Glutamatergic neuron (in vitro differentiated cells): ENCODE data around the gene ZNF782. TPM values are rescaled to one million over a fixed set of nuclear protein-coding genes. Genes with fewer than 3 reads are reported as not detected.
A peak's percentile ranks its signal among the peaks of the same experiment; 100 is the strongest.
"Not testable (repeated sequence)": the region's sequence is repeated elsewhere in the genome, so short reads cannot be mapped to it uniquely, and the experiment has no call there.

ENCODE experiments used
- DNase-seq: peaks from one replicate; pipeline ENCODE4 v3.0.0; 2022
- H3K27ac Mint-ChIP-seq: one replicate; pipeline ENCODE4 v1.8.0; 2020; ENCODE audit warnings: mild to moderate bottlenecking, mixed read lengths, inconsistent platforms; ENCODE audit not compliant: unreplicated experiment
- H3K27me3 Mint-ChIP-seq: one replicate; pipeline ENCODE4 v1.8.0; 2020; ENCODE audit warnings: mild to moderate bottlenecking, moderate library complexity, mixed read lengths, inconsistent platforms; ENCODE audit not compliant: unreplicated experiment
- H3K36me3 Mint-ChIP-seq: one replicate; pipeline ENCODE4 v1.8.0; 2020; ENCODE audit warnings: mild to moderate bottlenecking, mixed read lengths, inconsistent platforms; ENCODE audit not compliant: unreplicated experiment
- H3K4me1 Mint-ChIP-seq: one replicate; pipeline ENCODE4 v1.8.0; 2020; ENCODE audit warnings: mild to moderate bottlenecking, low read depth, mixed read lengths, inconsistent platforms; ENCODE audit not compliant: unreplicated experiment
- H3K4me3 Mint-ChIP-seq: one replicate; pipeline ENCODE4 v1.8.0; 2020; ENCODE audit warnings: mild to moderate bottlenecking, mixed read lengths, inconsistent platforms; ENCODE audit not compliant: unreplicated experiment
- H3K9me3 Mint-ChIP-seq: one replicate; pipeline ENCODE4 v1.8.0; 2020; ENCODE audit warnings: mild to moderate bottlenecking, moderate library complexity, mixed read lengths, inconsistent platforms; ENCODE audit not compliant: unreplicated experiment
- long read RNA-seq: library from polyadenylated mRNA; unstranded; transcript quantifications from one replicate; pipeline ENCODE4 v2.0.0, GENCODE V29; 2020; ENCODE audit not compliant: unreplicated experiment
- total RNA-seq: library from RNA; stranded (reverse); fragmentation: NEBNext Ultra II Directional; extraction: Animal tissue kit (Norgen Biotek cat#: 25700); gene quantifications from one replicate; pipeline ENCODE4 v1.2.1, GENCODE V29; 2021; ENCODE audit not compliant: unreplicated experiment
- TF ChIP-seq, protein P1 (sequence below): fragments of 200-600 bp; sonication (generic); IDR thresholded peaks from one replicate; pipeline ENCODE4 v1.5.0; 2021; ENCODE audit not compliant: partially characterized antibody, unreplicated experiment

ZNF782 gene
- 4.9 TPM for total RNA-seq
- long read RNA-seq, partial matches to known transcripts: 0 of 1 reads
- long read RNA-seq, other reads (novel, unspliced or antisense): 0 of 1 reads

DNA sequence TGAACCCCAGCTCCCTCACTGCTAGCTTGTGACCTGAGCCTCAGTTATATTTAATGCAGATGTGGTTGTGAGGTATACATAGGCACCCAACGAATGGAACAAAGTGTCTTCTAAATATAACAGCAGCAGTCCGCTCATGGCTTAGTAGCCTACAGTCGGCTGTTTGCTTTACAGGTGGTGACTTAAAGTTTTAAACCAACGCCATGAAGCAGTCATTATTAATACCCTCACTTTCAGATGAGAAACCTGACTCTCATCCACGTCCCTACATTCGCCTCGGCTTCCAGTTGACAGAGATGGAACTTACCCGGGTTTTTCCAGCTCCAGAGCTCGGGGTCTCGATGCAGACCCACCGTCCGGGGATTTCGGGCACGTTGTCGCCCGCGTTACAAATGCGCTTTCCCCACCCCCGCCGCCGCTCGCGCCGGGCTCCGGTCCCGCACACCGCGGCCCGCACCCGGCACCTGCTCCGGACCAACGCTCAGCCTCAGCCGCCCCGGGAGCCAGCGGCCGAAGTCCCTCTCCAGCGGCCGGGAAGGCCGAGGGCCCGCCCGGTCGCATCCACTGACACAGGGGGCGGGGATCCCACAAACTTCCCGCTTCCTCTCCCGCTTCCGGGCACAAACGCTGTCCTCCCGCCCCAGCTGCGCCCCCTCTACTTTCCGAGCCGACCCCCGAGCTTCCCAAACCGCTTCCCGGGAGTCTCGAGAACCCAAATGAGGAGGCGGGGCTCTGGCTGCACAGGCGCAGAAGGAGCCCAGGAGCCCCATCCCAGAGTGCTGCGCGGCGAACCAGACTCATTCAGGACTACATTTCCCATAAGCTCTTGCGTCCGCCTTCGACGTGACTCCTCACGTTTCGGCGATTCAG, at the start of gene ZNF782:
Gene ZNF782, minus strand, starts transcription at position 734 of the 870 bp plus-strand sequence. CDS start 2,553 bp downstream, outside the sequence.
- TF ChIP-seq, protein P1, sequence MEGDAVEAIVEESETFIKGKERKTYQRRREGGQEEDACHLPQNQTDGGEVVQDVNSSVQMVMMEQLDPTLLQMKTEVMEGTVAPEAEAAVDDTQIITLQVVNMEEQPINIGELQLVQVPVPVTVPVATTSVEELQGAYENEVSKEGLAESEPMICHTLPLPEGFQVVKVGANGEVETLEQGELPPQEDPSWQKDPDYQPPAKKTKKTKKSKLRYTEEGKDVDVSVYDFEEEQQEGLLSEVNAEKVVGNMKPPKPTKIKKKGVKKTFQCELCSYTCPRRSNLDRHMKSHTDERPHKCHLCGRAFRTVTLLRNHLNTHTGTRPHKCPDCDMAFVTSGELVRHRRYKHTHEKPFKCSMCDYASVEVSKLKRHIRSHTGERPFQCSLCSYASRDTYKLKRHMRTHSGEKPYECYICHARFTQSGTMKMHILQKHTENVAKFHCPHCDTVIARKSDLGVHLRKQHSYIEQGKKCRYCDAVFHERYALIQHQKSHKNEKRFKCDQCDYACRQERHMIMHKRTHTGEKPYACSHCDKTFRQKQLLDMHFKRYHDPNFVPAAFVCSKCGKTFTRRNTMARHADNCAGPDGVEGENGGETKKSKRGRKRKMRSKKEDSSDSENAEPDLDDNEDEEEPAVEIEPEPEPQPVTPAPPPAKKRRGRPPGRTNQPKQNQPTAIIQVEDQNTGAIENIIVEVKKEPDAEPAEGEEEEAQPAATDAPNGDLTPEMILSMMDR: no peak
- Mint-ChIP-seq H3K9me3 (no peaks in the 10 kb centered on the region), H3K27ac (peak within 1 kb of the TSS; percentile 88), H3K4me1 (peaks cover 4% of the 10 kb centered on the region), H3K27me3 (peaks cover 8% of the 10 kb centered on the region), H3K4me3 (peak within 1 kb of the TSS; percentile 100), H3K36me3 (no peaks in the 10 kb centered on the region)
- peak; percentile 94 for DNase-seq

DNA sequence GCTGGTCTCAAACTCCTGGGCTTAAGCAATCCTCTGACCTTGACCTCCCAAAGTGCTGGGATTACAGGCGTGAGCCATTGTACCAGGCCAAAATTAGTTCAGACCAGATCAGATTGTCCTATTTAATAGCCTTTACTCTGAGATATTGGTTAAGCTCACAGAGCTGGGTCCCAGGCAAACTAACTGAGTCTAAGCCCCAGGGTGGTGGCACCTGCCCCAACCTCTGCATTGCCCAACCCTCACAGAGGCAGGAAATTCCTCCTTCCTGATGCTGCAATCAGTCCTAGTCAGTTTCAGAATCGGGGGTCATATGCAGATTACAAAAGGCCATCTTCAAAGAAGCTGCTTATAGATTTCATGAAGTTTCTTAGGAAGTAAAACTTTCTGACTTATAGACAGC, 45.7 kb upstream of the ZNF782 start:
- H3K27ac Mint-ChIP-seq, H3K4me3 Mint-ChIP-seq, H3K27me3 Mint-ChIP-seq, H3K9me3 Mint-ChIP-seq, H3K36me3 Mint-ChIP-seq, DNase-seq, H3K4me1 Mint-ChIP-seq: not testable (repeated sequence)

DNA sequence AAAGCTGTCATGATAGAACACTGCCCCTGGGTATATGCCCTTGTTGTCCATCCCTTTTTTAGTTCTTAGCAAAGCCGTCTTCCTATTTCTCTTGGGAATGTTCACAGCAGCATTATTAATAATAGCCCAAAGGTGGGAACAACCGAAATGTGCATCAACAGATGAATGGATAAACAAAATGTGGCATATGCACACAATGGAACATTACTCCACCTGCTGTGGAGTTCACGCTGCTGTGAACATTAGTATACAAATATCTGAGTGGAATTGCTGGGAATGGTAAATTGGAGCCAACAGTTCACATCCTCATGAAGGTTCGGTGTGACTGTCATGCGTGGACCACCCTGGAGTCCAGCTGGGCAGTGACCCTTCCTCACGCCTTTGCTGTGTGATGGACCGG, 37.8 kb upstream of the ZNF782 start:
- no peaks in the 10 kb centered on the region for H3K4me1 Mint-ChIP-seq

DNA sequence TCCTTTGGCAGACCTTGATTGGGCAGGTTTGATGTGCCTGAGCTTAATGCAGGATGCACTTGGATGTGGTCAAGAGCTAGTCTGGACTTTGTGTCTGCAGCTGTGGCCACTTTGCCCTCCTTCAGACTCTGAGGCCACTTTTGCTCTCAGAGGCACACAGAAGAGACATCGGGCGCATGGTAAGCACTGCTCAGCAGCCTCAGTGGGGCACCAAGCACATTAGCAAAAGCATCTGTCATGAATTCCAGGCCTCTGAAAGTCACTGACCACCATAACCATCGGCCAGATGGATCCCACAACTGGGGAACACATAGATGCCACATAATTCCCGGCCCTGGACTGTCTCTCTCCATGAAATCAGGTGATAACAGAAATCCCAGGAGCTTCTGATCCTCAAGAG, 34.3 kb upstream of the ZNF782 start:
- TF ChIP-seq, protein P1: no peak
- no peaks in the 10 kb centered on the region for H3K36me3 Mint-ChIP-seq
- H3K4me1 Mint-ChIP-seq: no peaks in the 10 kb centered on the region
- no peak for DNase-seq
- peaks cover 4% of the 10 kb centered on the region for H3K27me3 Mint-ChIP-seq
- H3K27ac Mint-ChIP-seq: no peak overlapping the region
- H3K9me3 Mint-ChIP-seq: no peaks in the 10 kb centered on the region
- H3K4me3 Mint-ChIP-seq: no peak overlapping the region

More for the DNA sequence above, 37.8 kb upstream of the ZNF782 start:
- H3K4me3 Mint-ChIP-seq: no peak overlapping the region
- peaks cover 5% of the 10 kb centered on the region for H3K36me3 Mint-ChIP-seq
- no peak overlapping the region for H3K27ac Mint-ChIP-seq
- H3K9me3 Mint-ChIP-seq: no peaks in the 10 kb centered on the region
- TF ChIP-seq, protein P1: no peak
- DNase-seq: no peak
- H3K27me3 Mint-ChIP-seq: peaks cover 4% of the 10 kb centered on the region

DNA sequence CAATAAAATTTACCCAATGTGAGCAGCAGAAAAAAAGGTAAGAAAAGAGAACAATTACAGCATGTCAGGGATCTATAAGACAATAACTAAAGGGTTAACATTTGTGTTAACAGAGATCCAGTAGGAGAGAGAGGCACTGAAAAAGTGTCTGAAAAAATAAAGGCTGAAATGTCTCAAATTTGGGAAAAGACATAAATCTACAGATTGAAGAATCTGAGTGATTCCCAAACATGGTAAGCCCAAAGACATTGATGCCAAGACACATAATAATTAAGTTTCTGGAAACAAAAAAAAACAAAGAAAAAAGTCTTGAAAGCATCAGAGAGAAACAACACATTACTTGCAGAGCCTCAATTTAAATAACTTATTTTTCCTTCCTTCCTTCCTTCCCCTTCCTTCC, 31.1 kb upstream of the ZNF782 start:
- no peak overlapping the region for H3K27ac Mint-ChIP-seq
- no peak for DNase-seq
- TF ChIP-seq, protein P1: no peak
- no peak overlapping the region for H3K4me3 Mint-ChIP-seq
- H3K36me3 Mint-ChIP-seq: peaks cover 5% of the 10 kb centered on the region
- H3K27me3 Mint-ChIP-seq: peaks cover 4% of the 10 kb centered on the region
- no peaks in the 10 kb centered on the region for H3K4me1 Mint-ChIP-seq
- peaks cover 2% of the 10 kb centered on the region for H3K9me3 Mint-ChIP-seq
